Fibroblast of pulmonary artery (primary cell): ENCODE measurements around the gene COA6.

Experiments used
- DNase-seq: peaks from one replicate; pipeline ENCODE4 v3.0.0-alpha.2; 2010; ENCODE audit warnings: low read depth
- H3K4me3 ChIP-seq: replicated peaks from 2 replicates; pipeline ENCODE4 v1.5.1; 2011; ENCODE audit warnings: low read depth, mild to moderate bottlenecking, control low read depth, low read length, moderate library complexity
- TF ChIP-seq, protein P1 (sequence below): IDR thresholded peaks from 2 replicates; pipeline ENCODE4 v1.5.1; 2011; ENCODE audit warnings: mild to moderate bottlenecking, control low read depth, low read length, inconsistent platforms; ENCODE audit errors: missing control alignments

Gene COA6

DNA sequence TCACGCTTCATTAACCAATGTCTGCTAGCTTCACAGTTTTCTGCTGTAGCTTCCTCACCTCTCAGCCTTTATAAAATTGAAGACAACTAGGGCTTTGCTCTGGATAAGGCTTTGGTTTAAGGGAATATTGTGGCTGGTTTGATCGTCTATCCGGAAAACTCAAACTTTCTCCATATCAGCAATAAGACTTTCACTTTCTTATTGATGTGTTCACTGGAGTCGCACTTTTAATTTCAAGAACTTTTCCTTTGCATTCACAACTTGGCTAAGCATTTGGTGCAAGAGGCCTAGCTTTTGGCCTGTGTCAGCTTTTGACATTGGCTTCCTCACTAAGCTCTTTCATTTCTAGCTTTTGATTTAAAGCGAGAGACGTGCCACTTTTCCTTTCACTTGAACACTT, 12.9 kb downstream of the COA6 start:
- TF ChIP-seq, protein P1, sequence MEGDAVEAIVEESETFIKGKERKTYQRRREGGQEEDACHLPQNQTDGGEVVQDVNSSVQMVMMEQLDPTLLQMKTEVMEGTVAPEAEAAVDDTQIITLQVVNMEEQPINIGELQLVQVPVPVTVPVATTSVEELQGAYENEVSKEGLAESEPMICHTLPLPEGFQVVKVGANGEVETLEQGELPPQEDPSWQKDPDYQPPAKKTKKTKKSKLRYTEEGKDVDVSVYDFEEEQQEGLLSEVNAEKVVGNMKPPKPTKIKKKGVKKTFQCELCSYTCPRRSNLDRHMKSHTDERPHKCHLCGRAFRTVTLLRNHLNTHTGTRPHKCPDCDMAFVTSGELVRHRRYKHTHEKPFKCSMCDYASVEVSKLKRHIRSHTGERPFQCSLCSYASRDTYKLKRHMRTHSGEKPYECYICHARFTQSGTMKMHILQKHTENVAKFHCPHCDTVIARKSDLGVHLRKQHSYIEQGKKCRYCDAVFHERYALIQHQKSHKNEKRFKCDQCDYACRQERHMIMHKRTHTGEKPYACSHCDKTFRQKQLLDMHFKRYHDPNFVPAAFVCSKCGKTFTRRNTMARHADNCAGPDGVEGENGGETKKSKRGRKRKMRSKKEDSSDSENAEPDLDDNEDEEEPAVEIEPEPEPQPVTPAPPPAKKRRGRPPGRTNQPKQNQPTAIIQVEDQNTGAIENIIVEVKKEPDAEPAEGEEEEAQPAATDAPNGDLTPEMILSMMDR: no peak
- no peak overlapping the region for H3K4me3 ChIP-seq
- no peak for DNase-seq

DNA sequence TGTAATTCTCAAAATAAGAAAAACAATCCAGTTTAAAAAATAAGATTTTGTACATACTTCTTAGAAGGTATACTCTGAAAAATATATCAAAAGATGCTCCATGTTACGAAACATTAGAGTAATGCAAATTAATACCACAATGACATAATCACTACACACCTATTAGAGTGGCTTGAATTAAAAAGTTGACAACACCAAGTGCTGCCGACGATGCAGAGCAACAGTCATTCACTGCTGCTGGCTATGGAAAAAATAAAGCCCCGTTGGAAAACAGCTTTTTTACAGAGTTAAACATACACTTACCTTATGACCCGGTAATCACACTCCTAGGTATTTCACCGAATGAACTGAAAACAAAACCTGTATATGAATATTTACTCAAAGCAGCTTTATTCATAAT, 14.8 kb downstream of the COA6 start:
- no peak overlapping the region for H3K4me3 ChIP-seq
- TF ChIP-seq, protein P1: no peak
- DNase-seq: no peak

DNA sequence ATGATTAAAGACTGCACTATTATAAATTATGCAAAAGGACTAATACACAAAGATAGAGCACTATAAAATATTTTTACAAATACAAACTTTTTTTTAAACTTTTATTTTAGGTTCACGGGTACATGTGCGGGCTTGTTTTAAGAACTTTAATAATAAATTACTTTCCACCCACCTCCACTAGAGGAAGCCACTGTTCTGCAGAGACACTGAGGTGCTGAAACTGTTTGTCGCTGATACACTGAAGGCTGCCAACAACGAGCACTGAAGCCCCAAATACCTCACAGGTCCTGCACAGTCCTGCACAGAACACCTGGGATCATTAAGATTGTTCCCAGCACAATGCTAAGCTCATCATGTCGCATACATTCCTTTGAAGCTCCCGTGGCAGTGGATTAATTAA, 19.9 kb downstream of the COA6 start:
- DNase-seq: no peak
- TF ChIP-seq, protein P1: no peak
- no peak overlapping the region for H3K4me3 ChIP-seq

DNA sequence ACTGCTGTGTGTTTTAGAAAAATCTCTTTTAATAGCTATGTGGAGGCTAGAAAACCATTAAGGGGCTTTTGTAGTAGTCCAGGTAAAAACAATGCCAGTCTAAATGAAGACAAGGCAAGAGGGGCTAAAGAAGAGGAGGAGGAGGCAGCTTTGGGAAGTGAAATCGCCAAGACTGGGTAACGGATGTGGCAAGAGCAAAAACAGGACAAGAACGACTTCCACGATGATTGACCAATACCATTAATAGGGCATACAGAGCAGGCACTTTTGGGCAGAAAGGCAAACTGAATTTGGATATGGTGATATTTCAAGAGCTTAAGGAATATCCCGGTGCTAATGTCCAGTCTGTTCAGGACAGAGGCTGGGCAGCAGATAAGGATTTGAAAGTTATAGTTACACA, 22.0 kb downstream of the COA6 start:
- TF ChIP-seq, protein P1: no peak
- no peak for DNase-seq
- no peak overlapping the region for H3K4me3 ChIP-seq

DNA sequence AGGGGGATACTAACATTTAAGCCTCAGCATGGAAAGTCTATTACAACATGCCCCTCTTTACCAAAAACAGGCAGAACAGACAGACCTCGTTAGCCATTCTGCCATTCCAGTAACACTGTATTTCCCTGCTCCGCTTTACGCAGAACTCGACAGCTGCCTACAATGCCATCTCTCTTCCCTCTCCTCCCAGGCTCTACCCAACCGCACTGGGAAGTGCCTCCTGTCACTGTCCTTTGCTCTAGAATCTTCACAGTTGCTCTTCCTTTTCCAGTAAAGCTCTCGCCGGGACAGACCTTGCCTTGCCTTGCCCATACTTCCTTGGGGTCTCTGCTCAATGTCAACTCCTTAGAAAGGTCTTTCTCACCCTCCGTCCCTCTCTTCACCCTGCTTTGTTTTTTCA, 22.8 kb downstream of the COA6 start:
- DNase-seq: no peak
- no peak overlapping the region for H3K4me3 ChIP-seq
- TF ChIP-seq, protein P1: no peak

DNA sequence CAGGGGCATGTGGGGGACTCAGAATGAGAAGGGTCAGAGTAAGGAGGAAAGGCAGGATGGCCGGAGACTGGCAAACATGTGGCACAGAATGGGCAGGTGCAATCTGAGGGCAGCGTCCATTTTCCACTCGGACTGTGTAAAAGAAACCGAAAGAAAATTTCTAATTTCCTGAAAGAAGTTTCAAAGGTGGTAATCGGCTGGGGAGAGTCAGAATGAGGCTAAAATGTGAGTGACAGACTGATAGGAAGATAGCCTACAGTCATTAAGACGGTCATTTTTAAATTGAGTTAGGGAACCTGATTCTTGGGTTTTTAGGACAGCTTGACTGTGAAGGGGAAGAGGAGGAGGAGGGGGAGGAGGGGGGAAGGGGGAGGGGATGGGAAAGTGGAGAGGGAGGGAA, 23.6 kb downstream of the COA6 start:
- TF ChIP-seq, protein P1: no peak
- no peak overlapping the region for H3K4me3 ChIP-seq
- no peak for DNase-seq

DNA sequence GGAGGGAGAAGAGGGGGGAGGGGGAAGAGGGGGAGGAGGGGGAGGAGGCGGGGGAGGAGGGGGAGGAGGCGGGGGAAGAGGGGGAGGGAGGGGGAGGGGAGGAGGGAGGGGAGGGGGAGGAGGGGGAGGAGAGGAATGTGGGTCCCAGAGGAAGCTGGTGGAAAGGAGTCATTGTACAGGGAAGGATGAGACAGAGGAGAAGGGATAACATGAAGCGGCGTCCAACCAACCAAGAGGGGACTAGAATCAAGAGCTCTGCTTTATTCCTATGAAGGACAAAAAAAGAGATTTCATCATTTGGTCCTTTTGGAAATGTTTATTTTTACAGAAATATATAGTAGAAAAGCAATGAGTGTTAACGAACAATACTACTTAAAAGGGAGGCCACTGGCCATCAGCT, 24.5 kb downstream of the COA6 start:
- no peak overlapping the region for H3K4me3 ChIP-seq
- no peak for DNase-seq
- TF ChIP-seq, protein P1: no peak
